KBM-7 (cell line): ENCODE data around the gene GPRASP1.

ENCODE experiments used
- DNase-seq: peaks from one replicate; pipeline ENCODE4 v3.0.0-alpha.2; 2015
- in situ Hi-C: fragments of 300-500 bp; cut with MboI; formaldehyde crosslinking; loops from 2 replicates; pipeline ENCODE4 v1.14.3; 2020; ENCODE audit warnings: low sequenced_read_pairs, low pct_unique_long_range_greater_than_20kb, mixed read lengths

The GPRASP1 gene

DNA sequence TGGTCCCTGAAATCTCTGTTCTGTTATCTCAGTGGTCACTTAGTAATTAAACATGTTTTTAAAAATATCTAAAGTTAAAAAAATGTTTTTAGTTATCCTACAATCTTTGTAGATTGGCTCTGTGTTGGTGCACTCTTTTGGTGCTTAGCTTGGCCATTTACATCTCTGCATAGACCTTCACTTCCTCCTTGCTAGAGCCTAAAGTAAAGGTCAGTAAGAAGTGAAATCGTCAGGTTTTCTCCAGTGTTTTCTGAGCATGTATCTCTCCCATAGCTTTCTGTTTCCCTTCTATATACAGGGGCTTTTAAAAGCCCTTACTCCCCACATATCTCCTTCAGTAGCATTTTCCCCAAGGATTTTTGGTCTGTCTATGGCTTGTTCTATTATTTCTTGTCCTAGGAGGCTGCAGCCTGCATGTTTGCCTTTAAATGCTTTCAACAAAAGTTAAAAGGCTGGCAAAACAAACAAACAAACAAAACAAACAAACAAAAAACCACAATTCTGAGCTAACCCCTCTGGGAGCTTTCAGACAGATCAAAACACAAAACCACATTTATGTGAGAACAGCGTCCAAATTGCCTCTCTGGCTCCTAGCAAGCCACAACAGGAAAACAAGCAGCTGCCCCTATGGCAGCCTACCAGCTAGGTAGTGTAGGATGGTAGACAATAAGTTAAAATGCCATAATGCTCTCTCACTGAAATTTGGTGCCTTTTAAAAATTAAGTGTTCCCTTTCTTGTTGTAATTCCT lies 33.7 kb downstream of the GPRASP1 start:
- in situ Hi-C loops: no loop called here
- peak; percentile 36 for DNase-seq

DNA sequence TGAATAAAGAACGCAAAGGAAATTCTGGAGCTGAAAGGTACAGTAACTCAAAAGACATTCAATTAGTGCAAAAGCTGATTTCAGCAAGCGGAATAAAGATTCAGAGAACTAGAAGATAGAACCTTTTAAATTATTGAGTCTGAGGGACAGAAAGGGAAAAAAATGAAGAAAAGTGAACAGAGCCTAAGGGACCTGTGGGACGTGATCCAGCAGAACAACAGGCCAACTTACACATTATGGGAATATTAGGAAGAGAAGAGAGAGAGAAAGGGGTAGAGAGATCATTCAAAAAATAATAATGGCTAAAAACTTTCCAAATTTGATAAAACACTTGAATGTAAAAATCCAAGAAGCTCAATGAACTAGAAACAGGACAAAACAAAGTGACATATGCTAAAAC lies 43.5 kb downstream of the GPRASP1 start:
- no peak for DNase-seq
- in situ Hi-C loops: no loop called here

DNA sequence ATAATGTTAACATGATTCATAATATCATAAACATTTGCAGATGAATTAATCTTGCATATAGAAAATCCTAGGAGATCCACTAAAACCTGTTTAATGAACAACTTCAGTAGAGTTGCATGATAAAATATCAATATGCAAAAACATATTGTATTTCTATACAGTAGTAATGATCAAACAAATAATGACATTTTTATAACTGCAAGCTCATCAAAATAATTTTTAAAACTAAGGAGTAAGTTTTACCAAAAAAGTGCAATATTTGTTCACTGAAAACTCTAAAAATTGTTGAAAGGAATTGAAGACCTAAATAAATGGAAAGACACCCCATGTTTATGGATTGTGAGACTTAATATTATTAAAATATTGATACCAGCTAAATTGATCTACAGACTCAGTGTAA lies 45.0 kb downstream of the GPRASP1 start:
- DNase-seq: no peak
- in situ Hi-C loops: no loop called here

DNA sequence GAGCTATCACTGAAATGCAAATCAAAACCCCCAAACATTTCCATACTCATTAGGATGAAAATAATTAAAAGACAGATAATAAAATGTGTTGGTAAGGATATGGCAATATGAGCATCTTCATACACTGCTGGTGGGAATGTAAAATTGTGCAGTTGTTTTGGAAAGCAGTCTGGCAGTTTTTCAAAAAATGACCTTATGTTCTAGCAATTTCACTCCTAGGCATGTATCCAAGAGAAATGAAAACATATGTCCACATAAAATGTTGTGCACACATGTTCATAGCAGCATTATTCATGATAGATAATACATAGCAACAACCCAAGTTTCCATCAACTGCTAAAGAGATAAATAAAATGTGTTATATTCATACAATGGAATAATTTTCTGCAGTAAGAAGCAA lies 46.2 kb downstream of the GPRASP1 start:
- in situ Hi-C loops: no loop called here
- DNase-seq: no peak
